Mucosa of descending colon (tissue), 3 donors: ENCODE measurements around the gene LXN. TPM values are rescaled to one million over a fixed set of nuclear protein-coding genes. Genes with fewer than 3 reads are reported as not detected.
A peak's percentile ranks its signal among the peaks of the same experiment; 100 is the strongest.

ENCODE experiments used
- ATAC-seq: fragments of 200-7000 bp; cut with Tn5 transposase; one replicate; pipeline ENCODE4 v1.9.1; 2020; ENCODE audit warnings: mild to moderate bottlenecking, moderate library complexity
- DNase-seq, 3 donors: peaks; one replicate each; pipeline ENCODE4 v3.0.0-alpha.2; 2020
- H3K36me3 ChIP-seq: fragments of 200-600 bp; one replicate; pipeline ENCODE4 v1.8.0; 2021; ENCODE audit warnings: low read depth, mild to moderate bottlenecking
- H3K4me1 ChIP-seq: fragments of 200-600 bp; one replicate; pipeline ENCODE4 v1.8.0; 2021; ENCODE audit warnings: low read depth, mild to moderate bottlenecking
- H3K4me3 ChIP-seq: fragments of 200-600 bp; one replicate; pipeline ENCODE4 v1.8.0; 2021; ENCODE audit warnings: mild to moderate bottlenecking
- H3K9me3 ChIP-seq: fragments of 200-600 bp; one replicate; pipeline ENCODE4 v1.8.0; 2021; ENCODE audit warnings: mild to moderate bottlenecking
- intact Hi-C, 2 donors: fragments of 100-400 bp; cut with DNase I in 1 of 2; cut with micrococcal nuclease in 1 of 2; formaldehyde crosslinking; loops; one replicate each; pipeline versions ENCODE4 v1.11.0 to v1.11.1; 2022; cut with DNase I, micrococcal nuclease
- total RNA-seq, 3 donors: library from RNA; stranded (reverse); fragmentation: NEBNext Ultra II Directional in 2 of 3; extraction: Animal tissue kit (Norgen Biotek cat#: 25700) in 2 of 3; gene quantifications; one replicate each; pipeline versions ENCODE4 v1.2.1 to v1.2.4, GENCODE V29; 2021 to 2023
- TF ChIP-seq, protein P1 (sequence below): fragments of 200-600 bp; IDR thresholded peaks from one replicate; pipeline ENCODE4 v1.8.0; 2022; ENCODE audit warnings: antibody characterized with exemption, mild to moderate bottlenecking
- donor health status: DM: no; HTN: no; CAD: no; lungs with moderate emphysema.
- donor health status: DM: no; HTN: no; CAD: no.
- donor health status: DM: no; HTN: yes; CAD: no.

Gene LXN
- total RNA-seq, 3 donors from 2014 or later: 17.9 to 62.6 (median 48.9) TPM

DNA sequence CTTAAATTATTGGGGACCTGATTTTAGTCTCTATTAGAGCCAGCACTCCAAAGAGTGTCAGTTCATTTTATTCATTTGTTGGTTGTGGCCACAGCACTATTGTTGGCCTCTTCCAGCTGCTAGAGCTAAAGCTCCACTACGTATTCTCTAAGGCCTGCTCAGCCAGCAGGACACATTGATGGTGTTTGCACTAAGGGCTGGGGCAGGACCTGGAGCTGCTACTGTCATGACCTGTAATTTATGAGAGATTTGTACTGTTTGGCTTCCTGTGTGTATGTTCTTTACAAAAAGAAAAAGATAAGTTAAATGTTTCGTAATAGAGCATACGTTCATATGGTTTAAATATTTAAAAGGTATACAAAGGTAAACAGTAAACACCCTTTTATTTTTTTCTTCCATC is 20.0 kb downstream of the LXN start:
- H3K36me3 ChIP-seq: no peaks in the 10 kb centered on the region
- intact Hi-C loops: no loop called here
- H3K4me3 ChIP-seq: no peak overlapping the region
- no peaks in the 10 kb centered on the region for H3K4me1 ChIP-seq
- TF ChIP-seq, protein P1, sequence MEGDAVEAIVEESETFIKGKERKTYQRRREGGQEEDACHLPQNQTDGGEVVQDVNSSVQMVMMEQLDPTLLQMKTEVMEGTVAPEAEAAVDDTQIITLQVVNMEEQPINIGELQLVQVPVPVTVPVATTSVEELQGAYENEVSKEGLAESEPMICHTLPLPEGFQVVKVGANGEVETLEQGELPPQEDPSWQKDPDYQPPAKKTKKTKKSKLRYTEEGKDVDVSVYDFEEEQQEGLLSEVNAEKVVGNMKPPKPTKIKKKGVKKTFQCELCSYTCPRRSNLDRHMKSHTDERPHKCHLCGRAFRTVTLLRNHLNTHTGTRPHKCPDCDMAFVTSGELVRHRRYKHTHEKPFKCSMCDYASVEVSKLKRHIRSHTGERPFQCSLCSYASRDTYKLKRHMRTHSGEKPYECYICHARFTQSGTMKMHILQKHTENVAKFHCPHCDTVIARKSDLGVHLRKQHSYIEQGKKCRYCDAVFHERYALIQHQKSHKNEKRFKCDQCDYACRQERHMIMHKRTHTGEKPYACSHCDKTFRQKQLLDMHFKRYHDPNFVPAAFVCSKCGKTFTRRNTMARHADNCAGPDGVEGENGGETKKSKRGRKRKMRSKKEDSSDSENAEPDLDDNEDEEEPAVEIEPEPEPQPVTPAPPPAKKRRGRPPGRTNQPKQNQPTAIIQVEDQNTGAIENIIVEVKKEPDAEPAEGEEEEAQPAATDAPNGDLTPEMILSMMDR: no peak
- DNase-seq: no peak
- H3K9me3 ChIP-seq: no peaks in the 10 kb centered on the region
- peak; percentile 86 for ATAC-seq

DNA sequence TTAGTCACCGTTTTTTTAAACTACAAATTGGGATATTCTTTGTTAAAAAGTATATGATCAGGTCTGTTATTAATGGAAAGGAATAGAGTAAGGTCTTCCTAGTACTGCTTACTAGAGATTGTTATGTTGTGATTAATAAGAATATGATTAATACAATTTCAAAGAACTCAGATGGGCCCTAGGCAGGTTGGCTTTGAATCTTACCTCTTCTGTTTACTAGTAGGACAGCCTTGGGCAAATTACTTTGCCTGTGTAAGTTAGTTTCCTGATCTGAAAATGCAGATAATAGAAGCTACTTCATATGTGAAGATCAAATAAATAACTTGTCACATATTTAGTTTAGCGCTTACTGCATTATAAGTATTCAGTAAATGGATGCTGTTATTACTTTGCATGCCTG is 21.3 kb downstream of the LXN start:
- Histone ChIP-seq H3K4me1 (peaks cover 6% of the 10 kb centered on the region), H3K9me3 (no peaks in the 10 kb centered on the region), H3K36me3 (no peaks in the 10 kb centered on the region), H3K4me3 (no peak overlapping the region)
- DNase-seq: no peak
- TF ChIP-seq, protein P1: no peak
- intact Hi-C loops: no loop called here
- ATAC-seq: no peak

DNA sequence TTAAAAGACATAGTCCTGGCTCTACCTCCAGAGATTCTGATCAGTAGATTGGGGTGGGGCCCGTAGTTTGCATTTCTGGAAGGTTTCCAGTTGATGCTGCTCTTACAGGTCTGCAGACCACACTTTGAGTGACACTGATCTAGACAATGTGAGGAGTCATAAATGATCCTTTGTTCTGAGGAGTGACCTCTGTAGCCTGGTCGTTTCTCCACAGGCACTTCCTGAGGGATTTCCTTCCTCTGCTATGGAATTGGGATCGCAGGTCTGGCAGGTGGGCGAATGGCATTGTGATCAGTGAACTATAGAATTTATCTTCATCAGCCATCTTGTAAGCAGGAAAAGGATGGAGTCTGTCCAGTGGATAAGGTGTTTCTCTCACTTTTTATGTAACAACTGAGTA is 22.7 kb downstream of the LXN start:
- ATAC-seq (no peak), DNase-seq (no peak)
- TF ChIP-seq, protein P1: no peak
- Histone ChIP-seq H3K4me3 (no peak overlapping the region), H3K36me3 (no peaks in the 10 kb centered on the region), H3K9me3 (no peaks in the 10 kb centered on the region), H3K4me1 (peaks cover 12% of the 10 kb centered on the region)
- intact Hi-C loops: no loop called here

DNA sequence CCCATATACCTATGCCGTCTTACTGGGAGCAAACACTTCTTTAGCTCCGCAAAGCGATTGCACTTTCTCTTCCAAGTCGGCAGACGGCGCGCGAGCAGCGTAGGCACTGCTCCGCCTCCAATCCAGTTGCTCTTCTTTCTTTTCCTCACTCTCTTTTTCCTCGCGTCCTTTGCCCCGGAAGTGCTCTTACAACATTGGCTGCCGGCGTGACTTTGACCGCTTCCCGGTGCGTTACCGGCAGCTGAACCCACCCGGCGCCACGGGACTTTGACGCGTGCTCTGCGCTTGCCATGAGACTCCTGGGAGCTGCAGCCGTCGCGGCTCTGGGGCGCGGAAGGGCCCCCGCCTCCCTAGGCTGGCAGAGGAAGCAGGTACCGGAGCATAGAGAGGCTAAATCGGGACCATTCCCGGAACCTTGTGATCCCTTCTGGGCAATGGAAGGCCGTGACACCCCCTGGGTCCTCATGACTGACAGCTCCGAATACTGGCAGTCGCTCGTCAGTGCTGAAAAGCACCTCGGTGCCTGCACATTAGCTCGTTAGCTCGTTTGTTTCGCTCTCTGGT is 28.0 kb downstream of the LXN start, which contains the start of gene GFM1:
GFM1 (plus strand) TSS at position 183 of the 564 bp plus-strand sequence; CDS start at position 291, 108 bp downstream.
- ATAC-seq (peak; percentile 99), DNase-seq (peak; percentile 90 to 95 (median 93))
- H3K4me3 ChIP-seq: peak within 1 kb of the TSS; percentile 64
- no peaks in the 10 kb centered on the region for H3K9me3 ChIP-seq
- peaks cover 12% of the 10 kb centered on the region for H3K4me1 ChIP-seq
- TF ChIP-seq, protein P1: peak; percentile 90
- intact Hi-C loops: no loop called here
- H3K36me3 ChIP-seq: no peaks in the 10 kb centered on the region

DNA sequence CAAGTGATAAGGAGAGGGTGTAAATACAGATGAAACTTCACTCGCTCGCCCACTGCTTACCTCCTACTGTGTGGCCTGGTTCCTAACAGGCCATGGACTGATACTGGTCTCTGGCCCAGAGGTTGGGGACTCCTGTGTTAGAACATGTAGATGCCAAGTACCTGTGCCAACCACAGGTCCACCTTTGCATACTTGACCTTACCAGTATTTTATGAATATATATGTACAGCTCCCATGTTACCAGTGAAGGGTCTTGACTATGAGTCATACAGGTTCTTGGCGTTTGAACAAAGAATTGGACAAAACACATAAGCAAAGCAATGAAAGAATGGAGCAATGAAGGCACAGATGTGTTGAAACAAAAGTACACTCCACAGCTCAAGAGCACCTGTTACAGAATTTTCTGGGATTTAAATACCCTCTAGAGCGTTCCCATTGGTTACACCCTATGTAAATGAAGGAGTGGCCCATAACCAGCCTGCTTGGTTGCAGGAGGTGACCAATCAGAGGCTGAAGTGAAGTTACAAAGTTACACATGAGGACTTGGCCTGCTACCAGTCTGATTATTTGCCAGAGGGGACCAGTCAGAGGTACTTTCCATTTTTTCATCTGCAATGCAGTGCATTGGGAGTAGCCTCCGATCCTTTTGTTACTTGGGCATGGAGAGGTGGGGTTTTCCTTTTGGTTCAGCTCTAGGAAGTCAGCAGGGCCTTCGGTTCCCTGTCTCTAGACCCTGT is 29.8 kb downstream of the LXN start:
- intact Hi-C loops: no loop called here
- ATAC-seq: no peak

More for the DNA sequence above, 29.8 kb downstream of the LXN start:
- Histone ChIP-seq H3K4me3 (no peak overlapping the region), H3K4me1 (peaks cover 12% of the 10 kb centered on the region), H3K36me3 (no peaks in the 10 kb centered on the region), H3K9me3 (no peaks in the 10 kb centered on the region)
- no peak for DNase-seq
- TF ChIP-seq, protein P1: no peak
